Measurements from ENCODE around the gene OSBPL9.
"Not testable (repeated sequence)": the region's sequence is repeated elsewhere in the genome, so short reads cannot be mapped to it uniquely, and the experiment has no call there.

OSBPL9 gene

DNA sequence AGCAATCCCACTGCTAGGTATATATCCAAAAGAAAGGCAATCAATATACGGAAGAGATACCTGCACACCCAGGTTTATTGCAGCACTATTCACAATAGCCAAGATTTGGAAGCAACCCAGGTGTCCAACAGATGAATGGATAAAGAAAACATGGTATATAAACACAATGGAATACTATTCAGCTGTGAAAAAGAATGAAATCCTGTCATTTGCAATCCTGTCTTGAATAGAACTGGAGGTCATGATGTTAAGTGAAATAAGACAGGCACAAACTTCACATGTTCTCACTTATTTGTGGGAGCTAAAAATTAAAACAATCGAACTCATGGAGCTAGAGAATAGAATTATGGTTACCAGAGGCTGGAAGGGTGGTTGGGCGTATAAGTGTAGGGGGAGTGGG, 101.0 kb downstream of the OSBPL9 start:
- DNase-seq, result no peak

DNA sequence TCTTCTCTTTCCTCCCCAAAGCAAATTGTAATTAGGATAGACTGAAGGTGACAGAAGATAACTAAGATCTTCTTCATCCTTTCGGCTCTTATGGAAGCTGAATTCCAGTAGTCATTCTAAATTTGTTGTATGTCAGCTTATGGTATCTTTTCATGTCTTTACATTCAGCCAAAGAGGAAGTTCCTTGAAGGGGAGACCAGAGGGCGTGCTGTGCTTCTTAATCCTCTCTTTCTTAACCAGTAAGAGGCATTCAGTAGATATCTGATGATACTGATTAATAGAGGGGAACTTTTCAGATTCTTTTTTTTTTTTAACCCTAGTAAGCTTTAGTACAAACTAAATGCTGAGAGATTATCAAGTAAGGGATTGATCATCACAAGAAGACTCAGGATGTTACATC, 102.3 kb downstream of the OSBPL9 start:
- no peak for DNase-seq

DNA sequence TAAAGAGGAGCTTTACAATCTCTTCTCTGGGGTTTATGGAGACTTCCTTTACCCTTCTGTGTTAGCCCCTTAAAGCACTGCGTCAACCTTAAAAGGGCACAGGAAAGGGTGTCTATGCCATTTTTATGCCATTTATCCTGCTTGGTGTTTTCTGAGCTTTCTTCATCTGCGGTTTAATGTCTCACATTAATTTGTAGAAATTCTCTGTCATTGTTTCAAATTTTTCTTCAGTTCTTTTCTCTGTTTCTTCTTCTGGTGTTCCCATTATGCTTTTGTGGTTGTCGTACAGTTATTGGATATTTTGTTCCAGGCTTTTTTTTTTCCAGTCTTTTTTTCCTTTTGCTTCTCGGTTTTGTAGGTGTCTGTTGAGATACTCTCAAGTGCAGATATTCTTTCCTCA, 107.9 kb downstream of the OSBPL9 start:
- DNase-seq, result no peak

DNA sequence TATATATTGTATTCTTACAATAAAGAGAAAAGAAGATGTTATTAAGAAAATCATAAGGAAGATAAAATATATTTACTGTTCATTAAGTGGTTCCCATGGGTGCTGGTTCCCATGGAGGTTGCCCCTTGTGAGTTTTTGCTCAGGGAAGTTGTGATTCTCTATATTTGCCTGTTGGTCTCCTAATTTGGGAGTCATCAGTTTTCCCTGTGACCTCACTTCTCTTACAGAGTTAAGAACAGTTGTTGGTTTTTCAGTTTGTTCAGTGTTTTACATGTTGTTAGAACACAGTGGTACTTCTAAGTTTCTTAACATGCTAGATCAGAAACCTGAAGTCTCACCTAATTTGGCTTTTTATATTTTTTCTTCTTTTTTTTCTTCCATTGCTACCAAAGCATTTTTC, 109.2 kb downstream of the OSBPL9 start:
- DNase-seq, result no peak

DNA sequence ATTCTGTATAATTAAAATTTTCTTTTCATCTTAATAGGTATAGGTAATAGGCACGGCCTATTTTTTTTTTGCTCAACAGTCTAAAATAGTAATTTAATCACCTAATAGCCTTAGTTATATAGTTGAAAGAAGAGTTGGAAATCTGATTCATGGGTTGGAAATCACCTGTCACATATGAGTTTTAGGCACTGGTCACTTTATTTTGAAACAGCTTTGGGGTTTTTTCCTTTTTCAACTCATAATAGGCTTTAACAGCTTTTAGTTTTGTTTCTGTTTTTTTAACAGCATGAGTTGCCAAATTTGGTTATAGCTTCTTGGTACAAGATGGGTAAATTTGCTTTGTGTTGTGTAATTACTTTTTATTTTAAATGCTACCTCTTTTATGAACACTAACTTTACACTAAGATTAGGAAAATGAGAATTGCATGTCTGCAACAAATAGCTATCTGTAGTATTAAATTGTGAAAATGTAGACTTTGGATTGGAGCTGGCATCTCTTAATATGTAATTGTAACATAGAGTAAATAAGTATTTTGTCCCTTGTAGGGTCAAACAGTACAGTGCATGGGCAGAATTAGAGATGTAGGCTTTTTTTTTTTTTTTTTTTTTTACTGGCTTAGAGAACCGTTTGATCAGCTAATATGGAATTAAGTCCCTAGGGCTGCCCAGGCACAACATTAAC, 109.8 kb downstream of the OSBPL9 start:
- no peak for DNase-seq

DNA sequence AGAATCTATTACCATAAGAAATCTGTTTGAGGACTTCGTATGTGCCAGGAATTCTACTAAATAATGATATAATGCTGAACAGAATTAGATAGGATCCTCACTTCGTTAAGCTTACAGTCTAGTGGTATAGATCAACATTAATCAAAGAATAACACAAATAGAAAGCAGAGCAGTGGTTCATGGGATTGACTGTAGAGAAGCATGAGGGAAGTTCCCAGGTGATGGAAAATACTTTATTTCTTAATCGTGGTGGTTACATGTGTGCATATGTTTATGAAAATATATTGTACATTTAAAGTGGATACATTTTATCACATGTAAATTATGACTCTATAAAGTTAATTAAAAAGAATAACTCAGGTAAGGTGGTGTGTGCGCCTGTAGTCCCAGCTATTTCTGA, 110.5 kb downstream of the OSBPL9 start:
- DNase-seq, result no peak

DNA sequence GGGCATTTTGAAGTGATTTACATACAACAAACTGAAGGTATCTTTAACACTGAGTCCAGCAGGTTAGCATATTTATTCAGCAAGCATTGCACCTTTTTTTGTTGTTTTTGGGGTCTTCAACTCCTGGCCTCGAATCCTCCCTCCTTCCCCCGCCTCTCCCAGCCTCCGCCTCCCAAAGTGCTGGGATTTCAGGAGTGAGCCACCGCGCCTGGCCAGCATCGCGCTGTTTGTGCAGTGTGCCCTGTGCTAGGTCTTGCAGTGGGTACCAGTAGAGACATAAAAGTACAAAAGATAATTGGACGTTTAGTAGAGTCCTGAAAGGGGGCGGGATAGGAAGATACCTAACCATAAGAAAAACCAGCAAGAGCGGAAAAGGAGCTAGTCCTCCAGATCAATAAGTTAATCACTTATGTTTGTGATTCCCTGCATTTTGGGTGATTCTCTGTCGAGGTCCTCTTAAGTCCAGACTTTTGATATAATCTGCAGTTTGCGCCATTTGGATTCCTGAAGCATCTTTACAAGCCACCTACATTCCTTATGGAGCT, 111.8 kb downstream of the OSBPL9 start:
- no peak for DNase-seq

DNA sequence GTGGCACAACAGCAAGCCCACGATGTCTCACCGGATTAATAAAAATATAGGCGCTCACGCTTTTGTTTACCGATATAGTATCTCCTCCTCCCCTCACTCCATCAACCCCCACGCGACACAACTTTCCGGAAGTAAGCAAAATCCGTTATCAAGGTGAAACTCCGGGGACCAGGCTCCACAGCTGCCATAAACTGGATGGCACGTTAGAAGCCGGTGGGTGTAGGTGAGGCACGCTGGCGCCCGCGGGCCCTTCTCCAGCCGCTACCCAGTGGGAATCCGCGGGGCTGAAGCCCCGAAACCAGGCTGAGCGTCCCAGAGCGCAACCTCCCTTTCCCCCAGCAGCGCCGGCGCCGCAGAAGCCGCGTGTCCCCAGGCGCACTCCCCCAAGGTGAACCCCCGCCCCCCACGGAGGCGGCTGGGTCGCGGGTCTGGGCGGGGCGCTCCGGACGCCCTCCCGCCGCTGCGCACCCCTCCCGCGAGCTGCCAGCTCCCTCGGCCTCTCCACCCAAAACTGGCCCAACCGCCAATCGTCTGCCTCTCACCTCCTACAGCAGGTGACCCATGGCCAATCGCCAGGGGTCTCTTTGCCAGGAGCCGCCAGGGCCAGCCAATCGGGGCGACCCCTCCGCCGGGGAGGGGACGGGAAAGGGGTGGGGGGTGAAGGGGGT, 112.4 kb downstream of the OSBPL9 start:
- peak; percentile 63 to 92 for DNase-seq

DNA sequence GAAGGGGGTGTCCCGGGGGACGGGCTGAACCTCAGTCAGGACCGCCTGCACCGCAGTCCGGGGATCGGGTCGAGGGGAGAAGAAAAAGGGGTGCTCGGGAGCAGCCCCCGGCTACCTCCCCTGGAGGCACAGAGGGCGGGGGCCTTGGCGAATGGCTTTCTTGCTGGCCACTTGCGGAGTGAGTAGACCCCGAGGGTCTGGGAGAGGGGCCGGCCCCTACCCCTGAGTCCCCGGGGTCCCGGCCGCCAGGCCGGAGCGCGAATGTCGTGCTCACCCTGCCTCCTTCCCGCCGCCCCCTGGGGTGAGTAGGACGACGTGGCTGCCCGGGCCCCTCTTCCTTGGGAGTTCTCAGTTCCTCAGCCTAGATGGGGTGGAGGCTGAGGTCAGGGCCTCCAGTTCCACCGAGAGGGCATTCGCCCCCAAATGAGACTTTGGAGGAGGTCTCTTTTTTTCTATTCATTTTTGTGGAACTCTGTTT, 113.0 kb downstream of the OSBPL9 start:
- DNase-seq, result no peak

DNA sequence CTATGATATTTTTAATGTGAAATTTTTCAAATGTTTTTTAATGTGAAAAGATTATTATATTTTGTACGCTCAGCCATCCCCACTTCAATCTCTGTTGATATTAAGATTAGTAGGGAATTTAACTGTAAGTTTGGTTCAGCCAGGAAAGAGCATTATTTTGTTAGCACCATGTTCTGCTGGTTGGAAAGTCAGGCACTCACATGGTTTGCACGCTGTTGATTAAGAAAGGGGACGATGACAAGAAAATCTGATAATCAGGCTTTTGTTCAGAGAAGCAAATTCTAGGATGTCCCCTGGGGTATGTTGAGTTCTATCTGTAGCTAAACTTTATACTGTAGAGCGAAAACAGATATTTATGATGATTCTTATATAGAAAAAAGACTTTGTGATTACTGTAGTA, 115.1 kb downstream of the OSBPL9 start:
- no peak for DNase-seq

DNA sequence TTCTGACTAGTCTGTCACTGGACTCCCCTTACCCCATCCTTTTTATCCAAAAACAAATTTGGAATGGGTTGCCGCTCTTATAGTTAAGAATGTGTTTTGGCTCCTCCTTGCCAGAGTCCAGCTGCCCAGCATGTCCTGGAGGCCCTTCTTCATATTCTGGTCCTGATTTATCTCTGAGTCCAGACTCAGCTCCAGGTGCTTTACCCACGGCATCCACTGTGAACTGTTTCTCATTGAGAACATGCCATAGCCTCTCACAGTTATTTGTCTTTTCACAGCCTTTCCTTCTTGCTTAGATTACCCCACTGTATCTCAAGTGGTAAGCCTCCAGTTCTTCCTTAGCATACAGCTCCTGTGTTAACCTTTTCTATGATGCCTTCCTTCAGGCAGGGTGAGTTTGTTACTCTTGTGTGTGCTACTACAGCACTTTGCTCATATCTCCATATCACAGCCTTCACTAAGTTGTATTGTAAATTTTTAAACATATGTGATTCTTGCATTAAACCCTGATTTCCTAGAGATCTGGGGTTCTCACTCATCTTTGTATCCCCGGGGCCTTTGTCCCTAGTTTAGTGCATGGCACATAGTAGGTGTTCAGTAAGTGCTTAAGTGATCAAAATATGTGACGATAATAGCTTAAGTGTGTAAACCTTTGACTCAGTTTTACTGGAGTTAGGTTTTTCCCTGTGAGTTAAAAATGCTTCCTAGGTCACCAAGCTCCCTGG, 116.0 kb downstream of the OSBPL9 start:
- DNase-seq, result no peak

DNA sequence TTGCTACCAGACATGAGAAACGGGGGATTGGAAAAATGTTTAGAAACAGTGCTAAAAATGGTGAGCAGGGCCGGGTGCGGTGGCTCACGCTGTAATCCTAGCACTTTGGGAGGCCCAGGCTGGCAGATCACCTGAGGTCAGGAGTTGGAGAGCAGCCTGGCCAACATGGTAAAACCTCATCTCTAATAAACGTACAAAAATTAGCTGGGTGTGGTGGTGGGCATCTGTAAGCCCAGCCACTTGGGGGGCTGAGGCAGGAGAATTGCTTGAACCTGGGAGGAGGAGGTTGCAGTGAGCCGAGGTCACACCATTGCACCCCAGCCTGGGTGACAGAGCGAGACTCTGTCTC, 116.5 kb downstream of the OSBPL9 start:
- not testable (repeated sequence) for DNase-seq

DNA sequence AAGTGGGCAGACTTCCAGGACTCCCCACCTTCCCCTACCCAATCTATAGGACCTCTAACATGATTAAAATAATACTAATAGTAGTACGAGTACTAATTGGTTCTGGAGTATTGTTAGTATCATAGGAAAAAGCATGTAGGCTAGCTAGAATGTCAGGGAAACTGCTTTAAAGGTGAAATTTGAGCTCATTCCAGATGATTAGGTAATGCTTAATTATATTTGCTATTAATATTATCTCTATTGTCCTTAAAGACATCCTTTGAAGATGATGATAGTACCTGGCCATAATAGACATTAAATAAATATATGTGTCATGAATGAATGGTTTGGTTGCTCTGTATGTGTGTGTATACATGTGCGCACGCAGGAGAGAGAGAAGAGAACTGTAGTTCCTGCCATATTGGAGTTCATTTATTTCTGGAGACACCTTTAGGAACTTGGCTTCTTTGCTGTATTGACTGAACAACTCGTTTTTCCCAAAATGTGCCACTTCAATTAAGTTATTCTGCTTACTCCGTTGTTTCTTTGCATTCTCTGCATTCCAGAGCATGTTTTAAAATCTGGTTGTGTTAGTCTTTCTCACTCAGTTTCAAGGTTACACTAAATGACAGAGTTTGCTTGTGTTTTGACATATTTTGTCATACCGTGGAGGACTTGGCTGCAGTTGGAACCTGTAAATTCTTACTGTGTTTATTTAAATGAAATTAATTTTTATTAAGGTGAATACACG, 117.1 kb downstream of the OSBPL9 start:
- no peak for DNase-seq

DNA sequence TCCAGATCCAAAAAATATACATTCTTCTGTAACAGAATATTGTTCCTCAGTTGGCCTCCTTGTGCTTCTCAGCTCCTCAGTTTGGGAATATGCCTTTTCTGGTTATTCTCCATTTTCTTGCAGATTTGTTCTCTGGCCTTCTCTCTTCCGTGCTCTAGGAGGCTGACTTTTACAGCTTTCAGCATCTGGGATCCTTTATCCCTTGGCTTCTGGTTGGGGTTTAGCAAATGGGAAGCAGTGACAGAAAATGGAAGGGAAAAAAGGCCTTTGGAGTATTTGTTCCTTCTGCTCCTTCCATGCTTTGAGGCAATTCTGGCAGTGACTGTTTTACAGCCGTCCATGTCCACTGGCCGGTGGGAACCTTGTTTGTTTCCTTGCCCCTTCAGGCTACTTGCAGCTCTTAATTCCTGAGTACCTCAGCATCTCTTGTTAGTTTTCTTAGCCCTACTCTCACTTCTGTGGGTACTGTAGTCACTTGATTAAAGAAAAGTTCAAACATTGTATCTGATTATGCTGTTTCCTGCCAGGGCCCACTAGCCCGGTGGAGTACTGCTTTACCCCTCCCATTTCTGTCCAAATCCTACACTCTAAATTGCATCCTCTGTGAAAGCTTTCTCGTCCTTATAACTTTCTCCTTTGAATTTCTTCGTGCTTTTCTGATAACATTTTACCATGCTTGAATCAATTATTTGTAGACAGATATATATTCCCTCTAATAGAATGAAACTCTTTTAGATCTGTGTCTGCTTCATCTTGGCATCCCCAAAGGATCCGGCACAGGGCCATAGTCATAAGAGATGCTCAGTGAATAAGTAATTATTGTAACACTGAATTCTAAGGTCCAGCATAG, 118.2 kb downstream of the OSBPL9 start:
- DNase-seq, result no peak

DNA sequence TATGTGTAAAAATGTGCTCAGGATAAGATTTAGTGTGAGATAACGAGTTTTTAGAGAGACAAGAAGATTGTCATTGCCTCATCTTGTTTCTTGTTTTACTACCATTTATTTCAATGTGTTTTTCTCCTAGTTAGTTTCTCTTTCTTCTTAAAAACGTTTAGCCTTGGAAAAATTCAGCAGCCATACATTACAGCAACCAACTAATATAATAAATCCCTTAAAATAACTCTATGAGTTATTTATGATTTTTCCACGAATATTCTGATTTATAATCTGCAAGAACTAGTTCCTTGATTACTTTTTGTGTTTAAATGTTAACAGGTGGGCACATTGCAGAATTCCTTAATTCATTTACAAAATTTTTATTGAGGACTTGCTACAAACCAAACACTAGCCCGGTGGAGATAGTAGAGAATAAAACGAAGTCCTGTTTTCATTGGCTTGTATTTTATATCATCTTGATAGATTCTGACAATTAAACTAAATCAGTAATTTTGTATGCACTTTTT, 118.9 kb downstream of the OSBPL9 start:
- DNase-seq, result no peak

DNA sequence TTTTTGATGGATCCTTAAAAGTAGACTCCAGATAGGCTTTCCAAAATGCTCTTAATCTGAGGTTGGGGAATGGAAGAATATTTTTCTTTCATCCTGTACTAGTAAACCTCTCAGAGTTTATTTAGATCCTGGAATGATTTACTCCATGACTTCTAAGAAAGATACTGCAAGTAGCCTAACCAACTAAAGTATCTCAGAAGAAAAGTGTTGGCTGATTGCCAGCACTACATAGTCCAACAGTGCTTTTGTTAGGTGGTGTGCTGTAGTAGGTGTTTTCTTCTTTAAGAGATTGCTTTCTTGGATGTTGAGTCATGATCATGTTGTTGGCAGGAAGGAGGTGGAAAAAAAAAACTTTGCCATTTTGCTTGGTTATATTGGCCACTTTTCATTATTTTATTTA, 119.8 kb downstream of the OSBPL9 start:
- no peak for DNase-seq

DNA sequence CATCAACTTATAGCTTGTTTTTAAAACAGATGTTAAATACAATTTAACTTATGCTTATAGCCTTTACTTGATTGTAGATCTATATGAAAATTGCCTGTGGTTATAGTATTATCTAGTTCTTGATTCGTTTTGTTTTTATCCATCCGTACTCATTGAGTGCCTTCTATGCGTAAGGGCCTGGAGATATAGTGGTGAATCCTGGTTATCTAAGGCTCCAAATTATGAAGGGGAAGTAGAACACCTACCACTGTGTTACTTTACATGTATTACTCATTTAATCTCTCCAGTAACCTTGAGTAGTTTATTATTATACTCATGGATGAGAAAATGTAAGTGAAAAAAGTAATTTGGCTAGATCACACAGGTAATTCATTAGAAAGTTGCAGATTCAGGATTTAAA, 121.8 kb downstream of the OSBPL9 start:
- DNase-seq, result no peak

DNA sequence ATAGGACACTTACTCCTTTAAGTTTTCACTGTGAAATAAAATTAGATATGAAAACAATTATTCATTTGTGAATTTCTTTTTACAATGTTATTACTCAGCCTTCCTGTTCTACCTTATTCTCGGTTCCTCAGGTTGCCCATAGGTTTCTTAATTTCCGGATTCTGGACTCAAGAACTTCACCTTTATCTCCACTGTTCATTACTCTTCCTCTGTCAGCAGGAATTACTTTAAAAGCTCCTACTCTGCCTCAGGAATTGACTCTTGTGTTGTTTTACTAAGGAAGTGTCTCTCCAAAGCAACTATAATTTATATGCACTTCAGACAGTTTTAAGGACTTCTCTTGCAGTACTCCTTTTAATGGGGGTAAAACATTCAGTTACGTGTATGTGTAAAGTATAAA, 123.8 kb downstream of the OSBPL9 start:
- DNase-seq, result no peak

DNA sequence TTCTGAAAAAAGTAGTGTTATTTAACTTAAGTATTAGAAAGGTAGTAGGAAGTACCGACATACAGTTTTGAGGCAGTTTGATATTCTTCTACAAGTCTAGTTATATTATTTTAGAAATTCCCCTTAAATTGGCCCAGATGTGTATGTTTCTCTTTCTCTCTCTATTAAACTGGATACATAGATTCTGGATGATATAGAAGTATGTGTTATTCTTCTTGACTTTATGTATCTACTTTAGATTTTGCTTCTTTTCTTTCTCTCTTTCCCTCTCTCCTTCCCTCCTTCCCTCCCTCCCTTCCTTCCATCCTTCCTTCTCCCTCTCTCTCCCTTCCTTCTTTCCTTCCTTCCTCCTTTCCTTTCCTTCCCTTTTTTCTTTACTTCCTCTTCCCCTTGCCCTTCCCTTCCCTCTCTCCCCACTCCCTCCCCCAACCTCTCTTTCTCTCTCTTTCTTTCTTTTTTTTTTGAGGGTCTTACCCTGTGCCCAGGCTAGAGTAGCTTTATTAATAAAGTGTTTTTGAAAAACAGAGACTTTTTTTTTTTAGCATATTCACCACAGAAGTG, 124.3 kb downstream of the OSBPL9 start:
- DNase-seq, result no peak

DNA sequence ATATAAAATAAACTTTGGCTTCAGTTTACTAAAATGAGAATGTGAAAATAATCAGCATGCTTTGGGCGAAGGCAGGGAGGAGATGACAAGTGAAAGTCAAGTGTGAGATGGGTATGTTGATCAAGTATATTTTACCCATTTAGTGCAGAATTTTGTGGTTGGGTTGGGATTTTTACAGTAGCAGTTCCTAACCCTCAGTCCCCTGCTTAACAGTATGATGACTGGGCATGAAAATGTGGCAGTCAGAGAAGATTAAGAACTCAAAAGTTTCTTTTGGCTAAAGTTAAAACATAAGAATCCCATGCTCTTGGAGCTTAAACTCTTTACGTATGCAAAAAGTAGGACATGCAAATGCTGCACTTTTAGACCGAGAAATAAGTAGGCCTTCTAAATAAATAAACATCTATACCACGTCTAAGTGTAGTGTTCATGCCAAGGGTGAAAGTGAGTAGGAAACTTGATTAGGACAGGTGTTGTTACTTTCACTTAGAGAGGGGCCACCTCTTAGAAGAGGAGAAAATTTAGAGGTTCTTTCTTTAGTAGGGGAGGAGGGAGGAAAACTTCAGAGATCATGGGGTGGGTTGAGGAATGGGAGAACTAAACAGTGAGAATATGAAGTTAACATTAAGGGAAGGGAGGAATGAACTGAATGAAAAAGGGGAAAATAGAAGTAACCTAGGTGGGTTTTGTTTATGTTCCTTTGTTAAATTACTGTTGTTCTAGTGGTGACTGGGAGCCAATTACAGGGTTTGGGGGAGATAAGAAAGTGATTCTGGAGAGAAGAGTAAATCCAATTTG, 127.8 kb downstream of the OSBPL9 start:
- DNase-seq, result no peak

DNA sequence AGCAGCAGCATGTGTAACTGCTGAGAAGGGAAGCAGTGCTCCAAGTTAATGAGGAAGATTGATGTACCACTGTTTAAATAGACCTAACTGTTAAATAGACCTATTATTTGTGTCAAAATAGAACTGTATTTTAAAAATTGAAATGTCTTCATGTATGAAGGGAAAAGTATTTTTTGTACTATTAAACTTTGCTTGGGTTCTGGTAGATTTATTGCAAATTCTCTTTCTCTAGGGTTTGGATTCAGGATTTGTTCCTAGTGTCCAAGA, 128.3 kb downstream of the OSBPL9 start:
- DNase-seq, result no peak
